ENCODE results near the gene TRIM67. TPM values are rescaled to one million over a fixed set of nuclear protein-coding genes. Genes with fewer than 3 reads are reported as not detected.

TRIM67 gene
- not detected in 2 replicates for total RNA-seq

GRCh38 chr1:231161667-231162296 lies at the start of gene TRIM67:
Gene TRIM67, plus strand, starts transcription at chr1:231162058. Its CDS starts 912 bp downstream, at chr1:231162970.
- ChIA-PET CTCF (no interaction called here), POLR2A (no interaction called here)
- Mint-ChIP-seq H3K4me1 (peaks cover 12% of the 10 kb centered on the region), H3K27me3 (peaks cover 50% of the 10 kb centered on the region), H3K27ac (no peak within 1 kb of the TSS), H3K9me3 (no peaks in the 10 kb centered on the region), H3K36me3 (ENCODE audit: low read depth) (no peaks in the 10 kb centered on the region), H3K4me3 (no peak within 1 kb of the TSS)
- ATAC-seq (ENCODE audit: low read depth) (peak; percentile 18), DNase-seq (no peak)
- intact Hi-C loops (cut with micrococcal nuclease), result loop anchor here (10.0 kb wide), 1 partner anchor 737 kb away; the partner anchor contains the start of gene PGBD5
- TF ChIP-seq, protein P1, sequence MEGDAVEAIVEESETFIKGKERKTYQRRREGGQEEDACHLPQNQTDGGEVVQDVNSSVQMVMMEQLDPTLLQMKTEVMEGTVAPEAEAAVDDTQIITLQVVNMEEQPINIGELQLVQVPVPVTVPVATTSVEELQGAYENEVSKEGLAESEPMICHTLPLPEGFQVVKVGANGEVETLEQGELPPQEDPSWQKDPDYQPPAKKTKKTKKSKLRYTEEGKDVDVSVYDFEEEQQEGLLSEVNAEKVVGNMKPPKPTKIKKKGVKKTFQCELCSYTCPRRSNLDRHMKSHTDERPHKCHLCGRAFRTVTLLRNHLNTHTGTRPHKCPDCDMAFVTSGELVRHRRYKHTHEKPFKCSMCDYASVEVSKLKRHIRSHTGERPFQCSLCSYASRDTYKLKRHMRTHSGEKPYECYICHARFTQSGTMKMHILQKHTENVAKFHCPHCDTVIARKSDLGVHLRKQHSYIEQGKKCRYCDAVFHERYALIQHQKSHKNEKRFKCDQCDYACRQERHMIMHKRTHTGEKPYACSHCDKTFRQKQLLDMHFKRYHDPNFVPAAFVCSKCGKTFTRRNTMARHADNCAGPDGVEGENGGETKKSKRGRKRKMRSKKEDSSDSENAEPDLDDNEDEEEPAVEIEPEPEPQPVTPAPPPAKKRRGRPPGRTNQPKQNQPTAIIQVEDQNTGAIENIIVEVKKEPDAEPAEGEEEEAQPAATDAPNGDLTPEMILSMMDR (IDR thresholded peaks at IDR 0.05), result no peak

GRCh38 chr1:231116738-231117137 lies 45.1 kb upstream of the TRIM67 start:
- POLR2A ChIA-PET, result no interaction called here
- Mint-ChIP-seq H3K4me1 (no peaks in the 10 kb centered on the region), H3K36me3 (ENCODE audit: low read depth) (no peaks in the 10 kb centered on the region), H3K27ac (no peak overlapping the region), H3K27me3 (peaks cover 18% of the 10 kb centered on the region), H3K4me3 (no peak overlapping the region), H3K9me3 (peaks cover 16% of the 10 kb centered on the region)
- no peak for DNase-seq
- TF ChIP-seq, protein P1 (IDR thresholded peaks at IDR 0.05), result no peak
- no peak for ATAC-seq (ENCODE audit: low read depth)
- CTCF ChIA-PET, result no interaction called here
- intact Hi-C loops (cut with micrococcal nuclease), result no loop called here

DNA sequence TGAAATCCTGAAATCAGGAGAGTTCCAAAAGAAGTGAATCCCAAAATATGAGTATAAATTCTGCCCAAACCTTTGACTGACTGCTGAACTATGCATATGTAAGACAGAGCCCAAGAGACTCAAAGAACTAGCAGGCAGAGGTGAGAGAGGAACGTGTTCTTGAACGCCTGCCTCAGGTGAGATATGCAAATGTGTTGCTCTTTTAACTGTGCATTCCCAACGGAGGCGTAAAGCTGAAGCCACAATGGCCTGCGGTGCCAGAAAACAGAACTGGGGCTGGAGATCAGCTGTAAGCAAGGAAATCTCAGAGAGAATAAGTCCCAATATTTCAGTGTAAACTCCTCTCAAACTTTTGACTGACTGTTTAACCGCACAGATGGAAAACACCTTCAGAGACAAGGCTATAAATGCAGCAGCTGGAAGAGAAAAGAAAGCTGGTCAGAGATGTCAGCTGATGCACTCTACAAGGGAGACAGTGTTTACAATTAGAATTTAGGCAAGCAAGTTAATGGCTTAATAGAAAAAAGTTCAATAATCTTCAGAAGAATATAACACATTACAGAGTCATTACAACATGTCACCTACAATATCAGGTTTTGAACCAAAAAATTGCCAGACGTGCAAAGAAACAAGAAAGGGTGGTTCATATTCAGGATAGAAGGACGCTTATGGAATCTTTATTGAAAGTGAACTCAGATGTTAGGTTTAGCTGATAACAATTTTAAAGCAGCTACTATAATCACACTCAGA lies 43.0 kb upstream of the TRIM67 start:
- DNase-seq, result no peak
- TF ChIP-seq, protein P1 (IDR thresholded peaks at IDR 0.05), result no peak
- no peak for ATAC-seq (ENCODE audit: low read depth)
- H3K36me3 Mint-ChIP-seq (ENCODE audit: low read depth), result no peaks in the 10 kb centered on the region
- peaks cover 10% of the 10 kb centered on the region for H3K27me3 Mint-ChIP-seq
- H3K9me3 Mint-ChIP-seq, result peaks cover 10% of the 10 kb centered on the region
- ChIA-PET CTCF (no interaction called here), POLR2A (no interaction called here)
- H3K4me3 Mint-ChIP-seq, result no peak overlapping the region
- intact Hi-C loops (cut with micrococcal nuclease), result no loop called here
- H3K4me1 Mint-ChIP-seq, result no peaks in the 10 kb centered on the region
- no peak overlapping the region for H3K27ac Mint-ChIP-seq

GRCh38 chr1:231121533-231121932 lies 40.3 kb upstream of the TRIM67 start:
- Mint-ChIP-seq H3K27ac (no peak overlapping the region), H3K36me3 (ENCODE audit: low read depth) (no peaks in the 10 kb centered on the region), H3K4me1 (no peaks in the 10 kb centered on the region), H3K27me3 (peaks cover 7% of the 10 kb centered on the region), H3K4me3 (no peak overlapping the region), H3K9me3 (peaks cover 10% of the 10 kb centered on the region)
- intact Hi-C loops (cut with micrococcal nuclease), result no loop called here
- POLR2A ChIA-PET, result no interaction called here
- ATAC-seq (ENCODE audit: low read depth) (no peak), DNase-seq (no peak)
- TF ChIP-seq, protein P1 (IDR thresholded peaks at IDR 0.05), result no peak
- CTCF ChIA-PET, result no interaction called here

DNA sequence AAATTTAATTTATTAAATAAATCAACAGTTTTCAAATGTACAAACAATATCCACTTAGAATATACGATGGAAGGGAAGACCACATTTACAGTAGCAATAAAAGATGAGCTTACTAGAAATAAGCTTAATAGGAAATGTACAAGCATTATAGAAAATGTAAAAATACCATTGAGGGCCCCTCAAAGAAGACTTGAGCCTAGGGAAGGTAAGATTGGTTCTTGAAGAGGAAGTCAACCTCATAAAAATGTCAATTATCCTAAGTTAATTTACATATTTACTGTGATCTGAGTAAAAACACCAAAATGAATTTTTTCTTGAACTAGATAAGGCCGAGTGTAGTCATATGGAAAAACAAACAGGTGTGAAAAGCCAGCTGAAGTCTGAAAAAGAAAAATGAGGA lies 39.7 kb upstream of the TRIM67 start:
- TF ChIP-seq, protein P1 (IDR thresholded peaks at IDR 0.05), result no peak
- Mint-ChIP-seq H3K4me3 (no peak overlapping the region), H3K36me3 (ENCODE audit: low read depth) (no peaks in the 10 kb centered on the region), H3K4me1 (no peaks in the 10 kb centered on the region), H3K27me3 (peaks cover 7% of the 10 kb centered on the region), H3K9me3 (peaks cover 10% of the 10 kb centered on the region), H3K27ac (no peak overlapping the region)
- ChIA-PET POLR2A (no interaction called here), CTCF (no interaction called here)
- ATAC-seq (ENCODE audit: low read depth) (no peak), DNase-seq (no peak)
- intact Hi-C loops (cut with micrococcal nuclease), result no loop called here

Measured in activated B cell treated with CpG ODN at 0.5 μM for 24 hours (primary cell).